ENCODE measurements around the gene BROX.

DNA sequence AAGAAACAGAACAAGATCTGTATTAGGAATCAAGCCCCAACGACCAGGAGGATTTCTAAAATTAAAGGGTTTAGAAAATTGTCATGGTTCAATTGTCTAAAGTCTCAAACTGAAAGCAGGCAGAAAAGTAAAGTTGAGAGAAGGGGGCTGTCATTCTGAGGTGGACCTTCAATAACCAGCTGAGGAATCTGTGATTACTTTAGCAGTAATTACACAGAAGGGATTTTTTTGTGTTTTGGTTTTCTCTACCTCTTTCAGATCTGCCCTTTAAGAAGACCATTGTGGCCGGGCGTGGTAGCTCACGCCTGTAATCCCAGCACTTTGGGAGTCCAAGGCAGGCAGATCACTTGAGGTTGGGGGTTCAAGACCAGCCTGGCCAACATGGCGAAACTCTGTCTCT is 17.4 kb upstream of the BROX start:
- TF ChIP-seq IKZF3 (tag by site-specific recombination; IDR thresholded peaks at IDR 0.05) (no peak), PATZ1 (tag by site-specific recombination; IDR thresholded peaks at IDR 0.05) (no peak), ZFHX2 (tag by site-specific recombination; conservative IDR thresholded peaks at IDR 0.05) (no peak), CTCF (tag by site-specific recombination; IDR thresholded peaks at IDR 0.05) (no peak), ZNF639 (tag by site-specific recombination; IDR thresholded peaks at IDR 0.05) (no peak), PBX3 (CRISPR knock-in tag; IDR thresholded peaks at IDR 0.05) (no peak), ATF2 (tag by site-specific recombination; IDR thresholded peaks at IDR 0.05; ENCODE audit: low read depth) (no peak)
- TF ChIP-seq, protein P1, sequence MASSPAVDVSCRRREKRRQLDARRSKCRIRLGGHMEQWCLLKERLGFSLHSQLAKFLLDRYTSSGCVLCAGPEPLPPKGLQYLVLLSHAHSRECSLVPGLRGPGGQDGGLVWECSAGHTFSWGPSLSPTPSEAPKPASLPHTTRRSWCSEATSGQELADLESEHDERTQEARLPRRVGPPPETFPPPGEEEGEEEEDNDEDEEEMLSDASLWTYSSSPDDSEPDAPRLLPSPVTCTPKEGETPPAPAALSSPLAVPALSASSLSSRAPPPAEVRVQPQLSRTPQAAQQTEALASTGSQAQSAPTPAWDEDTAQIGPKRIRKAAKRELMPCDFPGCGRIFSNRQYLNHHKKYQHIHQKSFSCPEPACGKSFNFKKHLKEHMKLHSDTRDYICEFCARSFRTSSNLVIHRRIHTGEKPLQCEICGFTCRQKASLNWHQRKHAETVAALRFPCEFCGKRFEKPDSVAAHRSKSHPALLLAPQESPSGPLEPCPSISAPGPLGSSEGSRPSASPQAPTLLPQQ (tag by site-specific recombination; IDR thresholded peaks at IDR 0.05): no peak

All from HEK293 (cell line).